Heart left ventricle (tissue), 13 donors: Measurements from ENCODE around the gene SATB2.

Source experiments
- CTCF ChIP-seq, 12 donors: fragments of 200-600 bp; sonication (generic) in 4 of 12; IDR thresholded peaks; one replicate each; pipeline versions ENCODE4 v1.5.0 to v1.8.0; 2018 to 2022; ENCODE audit warnings: antibody characterized with exemption in 12 of 12, mild to moderate bottlenecking in 5 of 12
- POLR2A ChIP-seq, 2 donors: fragments of 450-650 bp; IDR thresholded peaks; one replicate each; pipeline ENCODE4 v1.6.1; 2017; ENCODE audit warnings: antibody characterized with exemption in 2 of 2, mild to moderate bottlenecking in 2 of 2, moderate library complexity in 2 of 2
- donor health status: ischemic (EF 13 %, LVEDD 7.1; RV severe dilation, severe dysfunction).
- donor health status: DM: no; HTN: yes; CAD: no.
- donor health status: DM: no; HTN: no; CAD: no.
- donor health status: ischemic (EF 25% LVEDD 6.9; RV normal size, moderate dysfunction).
- donor health status: ischemic (EF 25% LVEDD 5.7; RV mildly dilated, moderate dysfunction).
- donor health status: ischemic (EF 35%, LVEDD 5.7; RV mildly dilated, moderate dysfunction).
- donor health status: nonischemic (EF 11% LVEDD 7.7; RV severe dilation, severe dysfunction).
- donor health status: DM: yes; HTN: yes; CAD: no.
- donor health status: PGD.
- donor health status: ischemic (EF 29% LVEDD 5.4; RV normal size, mild dysfunction).
- donor health status: nonischemic (EF 23%, LVEDD 6.1; RV moderate dilation, normal function).

GRCh38 chr2:199455545-199456382 is 2.0 kb downstream of the SATB2 start:
- TF ChIP-seq POLR2A (IDR thresholded peaks at IDR 0.05) (no peak), CTCF (IDR thresholded peaks at IDR 0.05) (no peak)
